NCI-H1105 (cell line): ENCODE results near the gene CFAP90.

Experiments
- DNase-seq: peaks from one replicate; lab custom pipeline; 2025; lab: John Stamatoyannopoulos, UW

The CFAP90 gene, protein sequence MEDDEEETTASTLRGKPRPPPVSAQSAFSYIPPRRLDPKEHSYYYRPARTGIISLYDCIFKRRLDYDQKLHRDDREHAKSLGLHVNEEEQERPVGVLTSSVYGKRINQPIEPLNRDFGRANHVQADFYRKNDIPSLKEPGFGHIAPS

GRCh38 chr5:7850395-7851239 lies at the start of gene CFAP90:
CFAP90 (minus strand) TSS chr5:7851133; CDS start chr5:7851021, 112 bp downstream.
- no peak for DNase-seq

DNA sequence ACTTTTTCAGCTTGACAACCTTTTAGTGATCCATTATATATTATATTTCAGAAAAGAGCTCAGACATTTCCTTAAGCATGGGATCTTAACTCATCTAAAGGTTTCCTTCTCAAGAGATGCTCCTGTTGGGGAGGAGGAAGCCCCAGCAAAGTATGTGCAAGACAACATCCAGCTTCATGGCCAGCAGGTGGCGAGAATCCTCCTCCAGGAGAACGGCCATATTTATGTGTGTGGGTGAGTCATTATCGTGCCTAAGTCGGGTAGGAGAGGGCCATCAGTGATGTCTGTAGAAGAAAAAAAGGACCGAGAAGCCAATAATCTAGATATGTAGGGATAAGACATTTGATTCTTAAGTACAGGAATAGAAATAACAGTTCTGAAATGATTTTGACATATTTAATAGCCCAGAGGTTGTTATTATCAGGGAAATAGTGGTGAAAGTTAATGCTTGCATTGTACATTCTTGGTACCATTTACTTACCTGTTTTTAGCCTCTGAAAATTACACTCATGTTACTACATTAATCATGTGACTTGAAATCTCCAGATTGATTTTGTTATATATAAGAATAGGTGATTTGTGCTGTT lies 46.2 kb upstream of the CFAP90 start:
- no peak for DNase-seq

DNA sequence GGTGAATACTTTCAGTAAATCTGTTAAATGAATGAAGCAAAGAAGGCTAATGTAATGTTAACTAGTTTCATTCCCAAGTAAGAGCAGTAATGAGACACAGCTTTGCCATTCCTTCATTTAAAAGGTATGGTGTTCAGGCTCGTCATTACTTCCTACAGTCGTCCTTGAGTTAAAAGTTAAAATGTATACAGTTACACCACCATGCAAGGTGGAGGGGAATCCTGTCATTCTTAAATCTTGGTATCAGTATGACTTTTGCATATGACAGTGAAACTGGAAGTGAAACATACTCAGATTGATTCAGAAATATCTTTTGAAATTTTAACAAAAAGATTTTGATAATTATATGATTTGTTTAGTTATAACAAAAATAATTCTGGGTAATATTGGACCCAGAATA lies 43.9 kb upstream of the CFAP90 start:
- no peak for DNase-seq

- no peak for DNase-seq
Measured at GRCh38 chr5:7894439-7894838, 43.5 kb upstream of the CFAP90 start.

GRCh38 chr5:7888901-7889300 lies 38.0 kb upstream of the CFAP90 start:
- DNase-seq, result no peak

- DNase-seq, result peak; percentile 55
Measured at GRCh38 chr5:7886849-7887475, 36.0 kb upstream of the CFAP90 start.

- DNase-seq, result no peak
Measured at GRCh38 chr5:7884491-7885267, 33.7 kb upstream of the CFAP90 start.

DNA sequence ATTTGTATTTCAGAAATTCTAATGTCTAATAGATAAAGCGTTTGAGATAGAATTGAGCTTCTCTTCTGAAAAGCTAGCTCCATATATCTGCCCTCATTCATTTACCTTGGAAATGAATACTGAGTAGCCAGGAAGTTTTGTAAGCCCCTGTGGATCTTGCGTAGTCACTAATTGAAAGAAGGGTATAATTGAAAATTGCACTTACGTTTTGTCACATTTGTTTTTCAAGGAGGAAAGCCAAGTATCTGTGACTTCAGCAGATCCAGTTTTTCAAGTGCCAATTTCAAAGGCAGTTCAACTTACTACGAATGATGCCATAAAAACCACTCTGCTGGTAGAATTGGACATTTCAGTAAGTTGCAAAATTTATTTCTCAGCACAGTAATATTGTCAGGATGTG lies 32.0 kb upstream of the CFAP90 start:
- no peak for DNase-seq

GRCh38 chr5:7881816-7882215 lies 30.9 kb upstream of the CFAP90 start:
- DNase-seq, result no peak

DNA sequence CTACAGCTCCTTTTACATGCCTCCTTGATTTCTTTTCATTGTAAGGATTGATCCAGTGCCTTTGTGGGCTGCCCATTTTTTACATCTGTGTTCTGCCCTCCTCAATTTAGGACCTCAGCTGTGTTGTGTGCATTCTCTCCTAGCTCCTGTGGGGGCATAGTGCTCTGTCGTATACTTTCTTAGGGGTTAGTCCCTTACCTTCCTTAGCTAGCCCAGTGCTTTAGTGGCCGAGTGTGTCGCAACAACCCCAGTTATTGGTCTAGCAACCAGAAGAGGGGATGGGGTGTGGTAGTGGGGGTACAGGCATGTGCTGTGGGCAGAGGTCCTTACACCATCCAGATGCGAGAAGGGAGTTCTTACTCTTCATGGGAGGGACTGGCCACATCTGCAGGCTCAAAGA lies 30.2 kb upstream of the CFAP90 start:
- no peak for DNase-seq

GRCh38 chr5:7878381-7878873 lies 27.5 kb upstream of the CFAP90 start:
- DNase-seq, result no peak

GRCh38 chr5:7877851-7878250 lies 26.9 kb upstream of the CFAP90 start:
- no peak for DNase-seq

DNA sequence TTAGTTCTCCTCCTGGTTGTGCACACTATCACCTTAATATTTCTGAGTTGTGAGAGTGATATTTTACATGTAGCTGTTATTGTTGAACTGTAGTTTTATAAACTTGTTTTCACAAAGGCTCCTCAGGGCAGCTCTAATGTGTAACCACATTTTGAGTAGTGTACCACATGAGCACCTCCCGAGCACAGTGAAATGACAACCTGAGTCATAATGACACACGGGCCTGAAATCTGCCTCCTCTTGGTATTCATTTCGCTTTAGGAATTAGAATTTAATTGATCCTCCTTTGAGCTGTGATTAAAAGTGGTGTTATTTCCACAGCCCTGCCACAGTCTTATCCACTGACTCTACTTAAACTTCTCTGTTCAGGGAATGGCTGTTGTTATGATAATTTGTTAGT lies 25.9 kb upstream of the CFAP90 start:
- DNase-seq, result no peak

DNA sequence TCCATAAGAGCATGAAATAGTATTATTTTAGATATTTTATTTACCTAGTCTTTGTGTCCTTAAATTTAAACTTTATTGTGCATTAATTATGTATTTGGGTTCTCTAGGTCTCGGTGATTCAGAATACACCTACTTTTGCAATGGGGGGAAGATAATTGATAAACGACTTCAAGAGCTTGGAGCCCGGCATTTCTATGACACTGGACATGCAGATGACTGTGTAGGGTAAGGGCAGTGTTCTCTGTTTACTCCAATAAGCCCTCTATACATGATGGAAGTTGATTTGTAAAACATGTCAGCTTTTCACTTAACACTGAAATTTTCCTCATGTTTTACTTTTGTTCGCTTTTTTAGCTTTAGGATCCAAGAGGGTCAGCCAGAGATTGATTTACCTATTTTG lies 24.2 kb upstream of the CFAP90 start:
- no peak for DNase-seq

DNA sequence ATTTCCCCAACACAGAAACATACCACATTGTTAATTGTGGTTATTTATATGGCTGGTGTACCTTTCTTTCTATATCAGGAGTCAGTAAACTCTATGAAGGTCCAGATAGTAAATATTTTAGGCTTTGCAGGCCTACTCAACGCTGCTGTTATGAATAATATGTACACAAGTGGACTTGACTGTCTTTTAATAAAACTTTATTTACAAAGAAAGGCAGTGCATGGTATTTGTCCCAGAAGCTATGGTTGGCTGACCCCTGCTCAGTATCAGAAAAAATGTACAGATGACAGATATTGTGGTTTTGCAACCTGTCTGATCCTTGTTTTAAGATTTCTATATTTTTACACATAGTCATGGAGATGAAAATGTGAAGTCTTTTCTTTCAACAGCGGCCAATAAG lies 23.7 kb upstream of the CFAP90 start:
- DNase-seq, result no peak

DNA sequence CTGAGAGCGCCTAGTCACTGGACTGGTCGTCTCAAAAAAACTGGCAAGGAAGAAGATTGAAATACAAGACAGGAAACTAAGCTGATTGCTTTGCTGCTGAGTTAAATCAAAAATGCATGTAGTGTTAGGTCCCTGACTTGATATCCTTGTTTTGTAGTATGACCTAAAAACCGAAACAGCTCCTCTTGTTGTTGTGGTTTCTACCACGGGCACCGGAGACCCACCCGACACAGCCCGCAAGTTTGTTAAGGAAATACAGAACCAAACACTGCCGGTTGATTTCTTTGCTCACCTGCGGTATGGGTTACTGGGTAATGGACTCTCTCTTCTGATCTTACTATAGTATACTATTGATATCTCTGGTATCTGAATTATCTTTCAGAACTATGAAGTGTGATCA lies 22.3 kb upstream of the CFAP90 start:
- no peak for DNase-seq

GRCh38 chr5:7872517-7873130 lies 21.7 kb upstream of the CFAP90 start:
- DNase-seq, result no peak

- DNase-seq, result no peak
Measured at GRCh38 chr5:7871653-7872052, 20.7 kb upstream of the CFAP90 start.

GRCh38 chr5:7869474-7870136 lies 18.7 kb upstream of the CFAP90 start:
- no peak for DNase-seq

DNA sequence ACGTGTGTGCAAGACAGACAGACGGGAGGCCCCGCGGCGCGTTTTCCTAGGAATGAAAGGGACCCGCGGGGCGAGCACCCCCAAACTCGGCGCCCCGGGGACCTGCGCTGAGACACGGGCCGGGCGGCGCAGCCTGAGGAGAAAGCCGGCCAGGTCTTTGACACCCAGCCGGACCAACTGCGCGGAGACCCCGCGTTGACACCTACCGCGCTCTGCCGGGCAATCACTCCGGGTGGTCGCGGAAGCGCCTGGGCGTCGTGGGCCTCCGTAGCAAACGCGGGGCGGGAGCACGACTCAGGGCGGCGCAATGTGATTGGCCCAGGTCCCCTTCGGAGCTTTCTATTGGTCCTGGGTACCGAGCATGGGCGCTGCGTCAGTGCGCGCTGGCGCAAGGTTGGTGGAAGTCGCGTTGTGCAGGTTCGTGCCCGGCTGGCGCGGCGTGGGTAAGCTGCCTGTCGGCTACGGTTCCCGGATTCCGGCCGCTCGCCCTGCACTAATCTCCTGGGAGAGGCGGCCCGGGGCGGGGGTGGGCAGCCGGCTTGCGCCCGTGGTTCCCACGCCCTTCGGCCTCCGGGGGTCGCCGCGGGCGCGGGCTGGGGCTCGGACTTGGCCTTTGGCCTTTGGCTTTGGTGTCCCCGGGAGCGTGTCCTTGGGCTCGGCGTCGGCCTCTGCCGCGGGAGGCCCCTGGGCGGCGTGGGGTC lies 18.0 kb upstream of the CFAP90 start, which contains the start of the genes FASTKD3 and MTRR:
Gene FASTKD3 (minus strand): TSS at position 259 of the 701 bp plus-strand sequence. CDS start 948 bp downstream, outside the sequence.
Gene MTRR (plus strand): TSS at position 376 of the 701 bp plus-strand sequence. CDS start 1,647 bp downstream, outside the sequence.
- DNase-seq, result peak; percentile 91
